Head of caudate nucleus (tissue), 42 donors: ENCODE data around the gene DNAJC9.
"Not testable (repeated sequence)": the region's sequence is repeated elsewhere in the genome, so short reads cannot be mapped to it uniquely, and the experiment has no call there.

Source experiments
- DNase-seq, 42 donors: peaks; one replicate each; pipeline versions ENCODE4 v3.0.0 to v3.0.0-alpha.2; 2020 to 2021; ENCODE audit warnings: mixed read lengths in 7 of 42
- intact Hi-C: fragments of 100-400 bp; cut with DNase I; formaldehyde crosslinking; loops from one replicate; pipeline ENCODE4 v1.15.0; 2022

The DNAJC9 gene, protein sequence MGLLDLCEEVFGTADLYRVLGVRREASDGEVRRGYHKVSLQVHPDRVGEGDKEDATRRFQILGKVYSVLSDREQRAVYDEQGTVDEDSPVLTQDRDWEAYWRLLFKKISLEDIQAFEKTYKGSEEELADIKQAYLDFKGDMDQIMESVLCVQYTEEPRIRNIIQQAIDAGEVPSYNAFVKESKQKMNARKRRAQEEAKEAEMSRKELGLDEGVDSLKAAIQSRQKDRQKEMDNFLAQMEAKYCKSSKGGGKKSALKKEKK

DNA sequence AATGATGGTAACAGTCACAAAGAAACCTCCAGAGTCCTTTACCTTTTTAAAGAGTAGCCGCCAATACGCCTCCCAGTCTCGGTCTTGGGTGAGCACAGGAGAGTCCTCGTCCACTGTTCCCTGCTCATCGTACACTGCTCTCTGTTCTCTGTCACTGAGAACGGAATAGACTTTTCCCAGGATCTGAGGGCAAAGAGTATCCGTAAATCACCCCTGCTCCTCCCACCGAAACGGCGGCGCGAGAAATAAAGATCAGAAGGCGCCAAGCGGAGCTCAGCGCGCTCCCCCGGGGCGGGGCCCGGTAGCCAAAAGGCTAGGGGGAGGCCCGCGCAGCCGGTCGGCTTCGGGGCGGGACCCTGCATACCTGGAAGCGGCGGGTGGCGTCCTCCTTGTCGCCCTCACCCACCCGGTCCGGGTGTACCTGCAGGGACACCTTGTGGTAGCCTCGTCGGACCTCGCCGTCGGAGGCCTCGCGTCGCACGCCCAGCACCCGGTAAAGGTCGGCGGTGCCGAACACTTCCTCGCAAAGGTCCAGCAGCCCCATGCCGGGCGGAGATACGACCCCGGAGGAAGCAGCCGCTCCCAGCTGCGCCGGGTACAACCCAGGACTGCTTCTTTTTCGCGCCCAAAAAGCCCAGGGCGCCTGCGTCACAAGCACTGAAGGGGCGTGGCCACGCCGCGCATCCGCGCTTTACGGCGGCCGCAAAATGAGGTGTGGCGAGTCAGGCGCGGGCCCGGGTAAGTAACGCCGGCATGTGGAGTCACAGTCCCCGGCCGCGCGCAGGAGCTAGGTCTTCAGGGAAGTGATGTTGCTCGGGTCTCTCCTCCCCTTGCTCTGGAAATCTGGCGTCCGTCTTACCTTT lies at the start of gene DNAJC9:
Gene DNAJC9, minus strand, starts transcription at position 610 of the 863 bp plus-strand sequence. Its CDS starts 66 bp downstream, at position 544.
- DNase-seq = peak; percentile 92 to 98 (median 96)
- intact Hi-C loops = no loop called here

GRCh38 chr10:73293461-73293860 lies 46.4 kb upstream of the DNAJC9 start:
- intact Hi-C loops = no loop called here

GRCh38 chr10:73289958-73290357 lies 42.9 kb upstream of the DNAJC9 start:
- no peak for DNase-seq
- intact Hi-C loops = no loop called here

More at GRCh38 chr10:73293461-73293860, 46.4 kb upstream of the DNAJC9 start:
- no peak for DNase-seq

DNA sequence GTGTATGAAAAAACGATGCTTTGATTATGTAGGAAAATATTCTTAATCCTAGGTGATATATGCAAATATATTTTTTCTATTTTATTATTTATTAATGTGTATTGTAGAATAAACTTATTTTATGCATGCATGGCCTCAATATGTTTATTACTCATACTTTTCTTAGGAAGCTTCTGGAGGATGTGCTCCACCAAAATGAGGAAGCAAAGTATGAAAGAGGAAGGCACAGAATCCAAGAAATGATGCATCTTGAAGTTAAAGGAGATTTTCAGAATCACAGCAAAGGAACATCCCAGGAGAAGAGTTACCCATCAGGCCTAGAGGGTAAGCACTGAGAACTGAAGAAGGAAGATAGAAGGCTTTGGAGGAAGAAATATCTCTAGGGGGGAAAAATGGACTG lies 40.4 kb upstream of the DNAJC9 start:
- DNase-seq = no peak
- intact Hi-C loops = no loop called here

DNA sequence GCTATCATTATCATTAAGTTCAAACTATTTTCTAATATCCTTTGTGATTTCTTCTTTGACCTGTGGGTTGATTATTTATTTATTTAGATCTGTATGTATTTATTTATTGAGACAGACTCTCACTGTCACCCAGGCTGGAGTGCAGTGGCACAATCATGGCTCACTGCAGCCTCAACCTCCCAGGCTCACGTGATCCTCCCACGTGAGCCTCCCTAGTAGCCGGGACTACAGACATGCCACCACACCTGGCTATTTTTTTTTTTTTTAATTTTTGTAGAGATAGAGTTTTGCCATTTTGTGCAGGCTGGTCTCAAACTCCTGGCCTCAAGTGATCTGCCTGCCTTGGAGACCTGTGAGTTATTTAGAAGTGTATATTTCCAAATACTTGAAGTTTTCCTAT lies 34.0 kb upstream of the DNAJC9 start:
- DNase-seq = no peak
- intact Hi-C loops = no loop called here

DNA sequence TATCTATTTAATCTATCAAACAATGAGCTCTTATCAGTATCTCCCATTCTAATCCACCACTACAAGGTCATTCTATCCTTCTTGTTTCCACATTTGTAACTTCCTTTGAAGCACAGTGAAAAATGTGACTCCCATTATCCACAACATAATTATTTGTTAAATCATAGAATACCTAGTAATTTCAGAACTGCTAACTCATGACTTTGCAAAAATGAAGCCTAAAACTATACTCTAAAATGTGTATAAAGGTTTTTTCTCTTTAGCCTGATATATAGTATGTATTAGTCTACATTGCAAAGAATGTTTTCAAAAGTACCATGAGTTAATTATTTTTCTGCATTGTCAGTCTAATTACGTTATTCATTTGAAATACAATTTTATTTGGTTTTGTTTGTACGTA lies 17.4 kb upstream of the DNAJC9 start:
- no peak for DNase-seq
- intact Hi-C loops = no loop called here

DNA sequence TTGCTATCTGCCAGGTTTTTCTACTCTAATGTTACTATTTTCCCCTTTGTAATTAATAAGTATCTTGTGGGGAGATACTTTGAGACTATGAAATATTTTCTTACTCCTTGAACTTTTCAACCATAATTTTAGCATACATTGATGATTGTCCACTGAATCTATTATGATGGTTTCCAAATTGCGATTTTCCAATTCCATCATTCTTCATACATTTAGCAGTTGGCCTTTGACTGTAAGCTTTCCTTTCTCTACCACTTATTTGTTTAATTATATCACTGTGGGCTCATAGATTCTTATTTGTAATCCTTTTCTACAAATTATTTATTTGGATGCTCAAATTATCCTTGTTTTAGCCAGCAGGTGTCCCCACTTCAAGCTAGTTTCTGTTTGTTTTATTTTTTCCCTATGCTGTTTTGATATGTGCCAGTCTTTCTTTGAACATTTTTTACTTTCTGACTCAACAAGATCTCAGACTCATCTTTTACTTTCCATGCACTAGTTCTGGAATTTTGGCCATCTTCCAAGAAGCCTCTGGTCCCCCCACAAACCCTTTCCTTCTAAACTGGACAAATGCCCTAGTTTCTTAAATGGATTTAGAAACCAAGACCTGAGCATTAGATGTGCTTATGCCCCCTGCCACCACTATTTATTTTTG lies 16.8 kb upstream of the DNAJC9 start:
- peak in 1 of 42 donors; percentile 9 for DNase-seq

GRCh38 chr10:73262880-73263555 lies 16.0 kb upstream of the DNAJC9 start:
- DNase-seq = no peak
- intact Hi-C loops = no loop called here

More for the DNA sequence above, 16.8 kb upstream of the DNAJC9 start:
- intact Hi-C loops = no loop called here

GRCh38 chr10:73262105-73262730 lies 15.2 kb upstream of the DNAJC9 start:
- DNase-seq = no peak
- intact Hi-C loops = no loop called here

DNA sequence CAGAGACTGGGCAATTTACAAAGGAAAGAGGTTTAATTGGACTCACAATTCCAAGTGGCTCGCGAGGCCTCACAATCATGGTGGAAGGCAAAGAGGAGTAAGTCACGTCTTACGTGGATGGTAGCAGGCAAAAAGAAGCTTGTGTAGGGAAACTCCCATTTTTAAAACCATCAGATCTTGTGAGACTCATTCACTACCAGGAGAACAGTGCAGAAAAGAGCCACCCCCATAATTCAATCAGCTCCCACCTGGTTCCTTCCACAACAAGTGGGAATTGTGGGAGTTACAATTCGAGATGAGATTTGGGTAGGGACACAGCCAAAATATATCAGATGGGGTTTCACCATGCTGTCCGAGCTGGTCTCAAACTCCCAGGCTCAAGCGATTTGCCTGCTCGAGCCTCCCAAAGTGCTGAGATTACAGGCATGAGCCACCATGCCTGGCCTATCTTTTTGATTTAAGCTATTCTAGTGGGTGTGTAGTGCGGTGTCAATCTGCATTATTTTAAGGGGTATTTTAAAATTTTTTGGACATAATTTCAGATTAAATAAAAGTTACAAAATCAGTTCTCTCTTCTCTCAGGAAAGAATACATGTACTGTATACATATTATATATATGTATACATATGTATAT lies 14.4 kb upstream of the DNAJC9 start:
- DNase-seq = no peak
- intact Hi-C loops = no loop called here

- DNase-seq = not testable (repeated sequence)
- intact Hi-C loops = loop anchor here (10.0 kb wide), 1 partner anchor 94 kb away; the partner anchor contains the start of genes ECD and FAM149B1
Measured at GRCh38 chr10:73258612-73259011, 11.6 kb upstream of the DNAJC9 start.

DNA sequence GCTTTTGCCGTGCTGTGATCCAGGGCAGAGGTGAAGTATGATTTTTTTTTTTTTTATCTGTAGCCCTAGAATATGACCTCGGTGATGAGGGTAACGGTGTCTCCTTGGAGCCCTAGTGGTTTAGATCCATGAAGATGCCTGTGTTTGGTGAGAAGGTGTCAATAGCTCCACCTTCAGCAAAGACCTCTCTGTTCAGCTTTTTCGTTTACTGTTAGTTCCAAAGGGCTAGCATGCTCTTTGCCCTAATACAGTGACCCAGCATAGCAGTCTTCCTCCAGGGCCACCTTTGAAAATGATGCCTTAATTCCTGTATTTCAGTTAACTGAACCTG lies 6.1 kb upstream of the DNAJC9 start:
- intact Hi-C loops = loop anchor here (5.0 to 10.0 kb wide), 2 partner anchors 88 to 156 kb away; partner anchors contain the start of genes ECD, FAM149B1 and P4HA1
- DNase-seq = no peak

DNA sequence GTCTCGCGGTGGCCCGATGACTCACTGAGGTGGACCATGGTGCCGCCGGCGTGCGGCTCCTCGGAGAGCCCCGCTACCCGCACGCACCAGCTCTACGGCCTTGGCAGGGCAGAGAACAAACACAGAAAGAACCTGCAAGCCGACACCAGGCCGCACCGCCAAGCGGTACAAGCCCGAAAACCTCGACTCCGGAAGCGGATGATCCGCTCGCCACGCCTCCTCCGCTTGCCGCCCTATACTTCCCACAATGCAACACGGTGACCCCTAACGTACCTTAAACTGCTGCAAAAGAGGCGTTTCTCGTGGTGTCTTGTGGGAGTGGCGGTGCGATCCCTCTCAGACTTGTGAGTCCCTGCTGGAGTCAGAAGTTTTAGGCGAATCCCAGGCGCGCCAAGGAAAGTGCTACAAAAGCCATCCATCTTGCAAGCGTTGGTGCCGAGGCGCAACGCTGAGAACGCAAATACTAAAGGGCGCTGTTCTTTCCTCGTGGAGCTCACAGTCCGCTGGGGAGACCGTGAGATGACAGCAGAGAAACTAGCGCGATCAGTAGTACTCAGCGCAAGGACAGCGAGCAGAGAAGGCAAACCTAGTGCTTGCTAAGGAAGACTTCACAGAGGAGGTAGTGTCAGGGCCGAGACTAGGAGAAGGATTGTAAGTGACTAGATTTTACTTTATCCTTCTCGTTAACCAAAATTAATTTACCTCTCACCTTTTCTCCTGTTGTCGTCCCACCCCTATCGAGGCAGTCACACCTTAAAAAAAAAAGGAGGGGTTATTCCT lies 5.6 kb upstream of the DNAJC9 start, which contains the start of gene MRPS16:
Gene MRPS16, minus strand, starts transcription at position 200 of the 780 bp plus-strand sequence. Its CDS starts 162 bp downstream, at position 38.
- intact Hi-C loops = loop anchor here (5.0 to 10.0 kb wide), 2 partner anchors 88 to 155 kb away; partner anchors contain the start of genes ECD, FAM149B1 and P4HA1
- DNase-seq = peak; percentile 89 to 98 (median 95)

DNA sequence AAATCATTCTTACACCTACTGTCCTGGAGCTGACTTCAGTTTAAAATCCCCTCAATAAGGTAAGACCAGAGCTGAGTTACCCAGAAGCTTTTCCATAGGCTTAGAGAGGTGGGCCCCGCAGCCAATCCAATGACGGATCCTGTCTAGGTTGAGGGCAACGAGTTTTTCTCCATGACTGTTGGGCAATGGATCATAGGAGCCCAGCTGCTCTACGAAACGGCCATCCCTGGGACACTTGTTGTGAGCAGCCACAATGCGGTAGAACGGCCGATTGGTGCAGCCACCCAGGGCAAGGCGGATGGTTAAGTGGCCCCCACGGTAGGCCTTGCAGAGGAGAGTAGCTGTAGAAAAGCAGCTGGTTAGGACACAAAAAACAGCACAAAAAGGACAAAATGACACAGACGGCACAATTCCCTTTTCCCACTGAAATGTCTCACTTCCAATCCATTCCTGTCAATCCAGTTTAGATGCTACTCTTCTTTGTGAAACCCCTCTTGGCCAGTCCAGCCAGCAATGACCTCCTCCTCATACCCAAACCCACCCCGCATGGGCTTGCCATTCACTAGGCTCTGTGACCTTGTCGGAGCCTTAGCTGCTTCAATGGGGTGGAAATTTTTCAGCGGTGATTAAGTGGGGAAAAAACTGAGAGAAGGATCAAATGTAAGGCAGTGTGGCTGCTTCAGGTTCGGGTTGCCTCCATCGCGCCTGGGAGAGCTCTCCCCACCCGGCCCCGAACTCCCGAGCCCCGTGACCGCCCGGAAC lies 4.8 kb upstream of the DNAJC9 start:
- DNase-seq = peak in 1 of 42 donors; percentile 12
- intact Hi-C loops = loop anchor here (5.0 to 10.0 kb wide), 2 partner anchors 87 to 155 kb away; partner anchors contain the start of genes ECD, FAM149B1 and P4HA1

DNA sequence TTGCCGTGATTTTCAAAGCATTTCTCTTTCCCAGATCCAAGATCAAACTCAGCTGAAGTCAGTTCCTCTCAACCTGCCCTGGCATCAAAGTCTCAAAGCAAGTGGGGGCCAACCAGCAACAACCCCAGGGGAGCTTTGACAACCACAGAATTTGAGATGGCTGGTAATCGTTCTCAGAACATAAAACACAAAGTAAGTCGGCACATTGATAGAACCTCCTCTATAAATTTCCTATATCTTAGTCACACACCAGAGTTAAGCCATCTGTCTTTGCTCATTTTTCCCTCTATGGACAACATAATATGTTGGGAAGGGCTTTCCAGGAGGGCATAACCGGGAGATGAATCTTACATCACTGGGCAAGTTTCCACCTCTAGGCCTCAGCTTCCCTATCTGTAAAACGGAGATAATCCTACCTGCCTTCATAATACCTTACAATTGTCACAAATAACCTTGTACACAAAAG lies 1.2 kb upstream of the DNAJC9 start:
- intact Hi-C loops = no loop called here
- no peak for DNase-seq

- intact Hi-C loops = no loop called here
- no peak for DNase-seq
Measured at GRCh38 chr10:73247509-73248258, 629 bp upstream of the DNAJC9 start.
